ENCODE data around the gene ZNF462.

GRCh38 chr9:106922026-106922425 lies 59.1 kb downstream of the ZNF462 start:
- TF ChIP-seq FOXA1 (IDR thresholded peaks at IDR 0.05), result no peak
- TF ChIP-seq GABPA (IDR thresholded peaks at IDR 0.05 in 1 of 2, conservative IDR thresholded peaks at IDR 0.05 in 1 of 2), result no peak
- no peak for TF ChIP-seq CTCF (IDR thresholded peaks at IDR 0.05; ENCODE audit: low read depth, low read length, missing input control)
- no peak for TF ChIP-seq TAF1 (conservative IDR thresholded peaks at IDR 0.05)
- TF ChIP-seq HNF4A (conservative IDR thresholded peaks at IDR 0.05), result no peak

Measured in liver (tissue), 3 donors.